Activated naive CD4-positive, alpha-beta T cell treated with anti-CD3 and anti-CD28 coated beads for 36 hours (primary cell): ENCODE data around the gene ADAMTS9. TPM values are rescaled to one million over a fixed set of nuclear protein-coding genes. Genes with fewer than 3 reads are reported as not detected.

Source experiments
- CTCF ChIA-PET: fragments of 350-600 bp; sonication (Branson Sonifier 250); formaldehyde crosslinking; loops from one replicate; lab custom pipeline; 2021; ENCODE audit warnings: antibody characterized with exemption; lab: Charles Lee
- DNase-seq: peaks from one replicate; pipeline ENCODE4 v3.0.0-alpha.2; 2020
- H3K27ac Mint-ChIP-seq: one replicate; pipeline ENCODE4 v1.8.0; 2021; ENCODE audit warnings: mild to moderate bottlenecking, mixed read lengths
- H3K27me3 Mint-ChIP-seq: one replicate; pipeline ENCODE4 v1.8.0; 2021; ENCODE audit warnings: low read depth, mixed read lengths
- H3K36me3 Mint-ChIP-seq: one replicate; pipeline ENCODE4 v1.8.0; 2021; ENCODE audit warnings: low read depth, mixed read lengths
- H3K4me1 Mint-ChIP-seq: one replicate; pipeline ENCODE4 v1.8.0; 2021; ENCODE audit warnings: low read depth, mixed read lengths
- H3K4me3 Mint-ChIP-seq: one replicate; pipeline ENCODE4 v1.8.0; 2021; ENCODE audit warnings: mild to moderate bottlenecking, moderate library complexity, mixed read lengths
- H3K9me3 Mint-ChIP-seq: one replicate; pipeline ENCODE4 v1.8.0; 2021; ENCODE audit warnings: mixed read lengths
- intact Hi-C: fragments of 100-400 bp; cut with micrococcal nuclease; formaldehyde crosslinking; loops from one replicate; pipeline ENCODE4 v1.15.1; 2023
- total RNA-seq, 2 experiments: library from RNA; stranded (reverse); gene quantifications; one replicate each; pipeline ENCODE4 v1.2.3, GENCODE V29; 2021

ADAMTS9 gene
- total RNA-seq, 2 experiments from 2014 or later: not detected

DNA sequence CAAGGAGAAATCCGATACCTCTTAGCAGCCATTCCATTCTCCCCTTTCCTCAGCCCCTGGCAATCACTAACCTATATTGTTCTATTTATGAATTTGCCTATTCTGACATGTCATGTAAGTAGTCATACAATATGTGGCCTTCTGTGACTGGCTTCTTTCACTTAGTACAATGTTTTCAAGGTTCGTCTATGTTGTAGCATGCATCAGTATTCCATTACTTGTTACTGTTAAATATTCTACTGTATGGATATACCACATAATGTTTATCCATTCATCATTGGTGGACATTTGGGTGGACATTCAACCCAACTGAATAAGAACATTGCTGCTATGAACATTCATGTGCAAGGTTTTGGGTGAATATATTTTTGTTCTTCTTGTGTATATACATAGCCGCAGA, 23.4 kb downstream of the ADAMTS9 start:
- DNase-seq: no peak
- intact Hi-C loops: no loop called here
- no peaks in the 10 kb centered on the region for H3K27me3 Mint-ChIP-seq
- H3K36me3 Mint-ChIP-seq: no peaks in the 10 kb centered on the region
- no peak overlapping the region for H3K4me3 Mint-ChIP-seq
- CTCF ChIA-PET: no interaction called here
- H3K4me1 Mint-ChIP-seq: no peaks in the 10 kb centered on the region
- H3K9me3 Mint-ChIP-seq: peaks cover 14% of the 10 kb centered on the region
- H3K27ac Mint-ChIP-seq: no peak overlapping the region

- intact Hi-C loops: no loop called here
- Mint-ChIP-seq H3K9me3 (peaks cover 14% of the 10 kb centered on the region), H3K4me1 (no peaks in the 10 kb centered on the region), H3K27me3 (no peaks in the 10 kb centered on the region), H3K4me3 (no peak overlapping the region), H3K27ac (no peak overlapping the region), H3K36me3 (no peaks in the 10 kb centered on the region)
- DNase-seq: no peak
- CTCF ChIA-PET: interaction anchor here (0.6 kb wide), 1 partner anchor 45 kb away, joined by 4 read pairs; no protein-coding TSS in a partner anchor
Observed at GRCh38 chr3:64659617-64659978, 28.2 kb downstream of the ADAMTS9 start.

DNA sequence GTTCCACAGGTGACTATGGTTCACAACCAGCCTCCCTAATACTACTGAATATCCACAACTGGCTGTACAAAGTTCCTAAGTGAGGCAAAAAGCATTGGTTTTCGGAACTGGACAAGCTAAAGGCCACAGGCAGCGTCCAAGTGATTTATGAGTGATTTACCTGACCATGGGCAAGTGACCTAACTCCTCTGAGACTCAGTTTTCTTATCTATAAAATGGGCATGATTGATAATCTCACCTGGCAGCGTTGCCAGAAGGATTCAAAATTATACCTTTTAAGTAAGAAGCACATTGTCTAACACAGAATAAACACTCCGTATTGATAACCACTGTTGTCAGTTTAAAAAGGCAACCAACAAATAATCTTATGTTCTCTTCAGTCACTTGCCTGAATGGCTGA, 29.8 kb downstream of the ADAMTS9 start:
- no peak overlapping the region for H3K4me3 Mint-ChIP-seq
- no peak for DNase-seq
- H3K9me3 Mint-ChIP-seq: peaks cover 13% of the 10 kb centered on the region
- H3K27me3 Mint-ChIP-seq: no peaks in the 10 kb centered on the region
- CTCF ChIA-PET: no interaction called here
- no peak overlapping the region for H3K27ac Mint-ChIP-seq
- no peaks in the 10 kb centered on the region for H3K36me3 Mint-ChIP-seq
- no peaks in the 10 kb centered on the region for H3K4me1 Mint-ChIP-seq
- intact Hi-C loops: no loop called here

- Mint-ChIP-seq H3K4me1 (no peaks in the 10 kb centered on the region), H3K27me3 (no peaks in the 10 kb centered on the region), H3K36me3 (no peaks in the 10 kb centered on the region), H3K9me3 (peaks cover 4% of the 10 kb centered on the region), H3K27ac (no peak overlapping the region), H3K4me3 (no peak overlapping the region)
- intact Hi-C loops: no loop called here
- DNase-seq: no peak
- CTCF ChIA-PET: no interaction called here
Observed at GRCh38 chr3:64656544-64656943, 31.3 kb downstream of the ADAMTS9 start.

DNA sequence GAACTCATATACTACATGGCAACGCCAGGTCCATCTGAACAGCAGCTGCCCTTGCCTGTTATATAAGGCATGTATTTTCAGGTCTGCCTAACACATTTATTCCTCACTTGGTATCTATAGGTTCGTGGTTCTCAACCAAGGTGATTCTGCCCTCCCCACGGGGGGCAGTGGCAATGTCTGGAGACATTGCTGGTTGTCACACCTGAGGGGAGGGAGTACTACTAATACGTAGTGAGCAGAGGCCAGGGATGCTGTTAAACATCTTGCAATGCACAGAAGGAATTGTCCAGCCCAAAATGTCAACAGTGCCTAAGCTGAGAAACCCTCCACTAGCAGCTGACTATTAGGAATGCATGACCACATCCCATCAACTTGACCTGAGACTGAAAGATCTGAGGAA, 32.6 kb downstream of the ADAMTS9 start:
- no peak for DNase-seq
- no peaks in the 10 kb centered on the region for H3K36me3 Mint-ChIP-seq
- H3K27me3 Mint-ChIP-seq: no peaks in the 10 kb centered on the region
- CTCF ChIA-PET: no interaction called here
- H3K9me3 Mint-ChIP-seq: no peaks in the 10 kb centered on the region
- H3K4me1 Mint-ChIP-seq: no peaks in the 10 kb centered on the region
- no peak overlapping the region for H3K27ac Mint-ChIP-seq
- intact Hi-C loops: no loop called here
- H3K4me3 Mint-ChIP-seq: no peak overlapping the region

GRCh38 chr3:64654013-64654412, 33.8 kb downstream of the ADAMTS9 start:
- no peak overlapping the region for H3K4me3 Mint-ChIP-seq
- no peaks in the 10 kb centered on the region for H3K36me3 Mint-ChIP-seq
- H3K27me3 Mint-ChIP-seq: no peaks in the 10 kb centered on the region
- H3K9me3 Mint-ChIP-seq: no peaks in the 10 kb centered on the region
- no peak overlapping the region for H3K27ac Mint-ChIP-seq
- no peak for DNase-seq
- H3K4me1 Mint-ChIP-seq: no peaks in the 10 kb centered on the region
- intact Hi-C loops: no loop called here
- CTCF ChIA-PET: no interaction called here

DNA sequence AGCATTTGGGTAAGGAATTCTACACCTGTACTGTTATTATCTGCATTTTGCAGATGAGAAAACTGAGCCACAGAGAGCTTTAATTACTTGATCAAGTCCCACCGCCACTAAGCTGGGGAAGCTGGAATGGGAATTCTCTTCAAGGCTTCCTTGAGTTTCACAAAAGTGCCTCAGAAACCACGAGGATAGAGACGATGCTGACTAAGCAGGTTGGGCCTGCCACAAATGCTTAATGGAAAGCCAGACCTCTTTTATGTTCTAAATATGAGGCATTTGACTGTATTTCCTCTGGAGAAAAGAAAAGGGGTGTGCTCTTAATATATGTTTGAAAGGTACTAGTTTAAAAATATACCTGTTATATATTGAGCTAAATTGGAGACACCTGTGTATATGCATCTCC, 34.7 kb downstream of the ADAMTS9 start:
- intact Hi-C loops: no loop called here
- CTCF ChIA-PET: interaction anchor here (0.8 kb wide), 1 partner anchor 11 kb away, joined by 3 read pairs; no protein-coding TSS in a partner anchor
- H3K36me3 Mint-ChIP-seq: no peaks in the 10 kb centered on the region
- no peaks in the 10 kb centered on the region for H3K27me3 Mint-ChIP-seq
- DNase-seq: no peak
- H3K4me1 Mint-ChIP-seq: no peaks in the 10 kb centered on the region
- H3K9me3 Mint-ChIP-seq: no peaks in the 10 kb centered on the region
- no peak overlapping the region for H3K27ac Mint-ChIP-seq
- no peak overlapping the region for H3K4me3 Mint-ChIP-seq

- CTCF ChIA-PET: no interaction called here
- intact Hi-C loops: no loop called here
- Mint-ChIP-seq H3K36me3 (no peaks in the 10 kb centered on the region), H3K4me1 (no peaks in the 10 kb centered on the region), H3K4me3 (no peak overlapping the region), H3K27me3 (no peaks in the 10 kb centered on the region), H3K27ac (no peak overlapping the region), H3K9me3 (no peaks in the 10 kb centered on the region)
- DNase-seq: no peak
Observed at GRCh38 chr3:64651741-64652241, 36.0 kb downstream of the ADAMTS9 start.

GRCh38 chr3:64651303-64651702, 36.5 kb downstream of the ADAMTS9 start:
- Mint-ChIP-seq H3K9me3 (no peaks in the 10 kb centered on the region), H3K36me3 (no peaks in the 10 kb centered on the region), H3K27me3 (no peaks in the 10 kb centered on the region), H3K4me1 (no peaks in the 10 kb centered on the region), H3K4me3 (no peak overlapping the region), H3K27ac (no peak overlapping the region)
- CTCF ChIA-PET: no interaction called here
- DNase-seq: no peak
- intact Hi-C loops: no loop called here

DNA sequence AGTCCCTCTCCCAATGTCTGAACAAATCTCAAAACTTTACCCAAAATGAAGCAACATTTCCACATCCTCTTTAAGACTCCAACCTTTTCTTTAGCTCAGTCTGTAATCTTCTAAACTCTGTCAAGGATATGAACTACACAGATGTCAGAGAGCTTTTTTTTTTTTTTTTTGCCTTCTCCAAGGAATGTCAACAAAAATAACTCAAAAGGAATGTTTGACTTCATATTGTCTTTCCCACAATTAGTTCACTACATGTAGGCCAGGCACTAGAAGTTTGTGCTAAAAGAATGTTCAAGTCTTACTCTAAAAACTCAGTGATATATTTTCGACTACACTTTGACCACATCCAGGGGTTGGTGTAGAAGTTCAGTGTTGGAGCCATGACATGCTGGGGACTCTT, 37.1 kb downstream of the ADAMTS9 start:
- intact Hi-C loops: no loop called here
- Mint-ChIP-seq H3K27ac (no peak overlapping the region), H3K27me3 (no peaks in the 10 kb centered on the region), H3K36me3 (no peaks in the 10 kb centered on the region), H3K9me3 (no peaks in the 10 kb centered on the region), H3K4me3 (no peak overlapping the region), H3K4me1 (no peaks in the 10 kb centered on the region)
- no peak for DNase-seq
- CTCF ChIA-PET: no interaction called here

DNA sequence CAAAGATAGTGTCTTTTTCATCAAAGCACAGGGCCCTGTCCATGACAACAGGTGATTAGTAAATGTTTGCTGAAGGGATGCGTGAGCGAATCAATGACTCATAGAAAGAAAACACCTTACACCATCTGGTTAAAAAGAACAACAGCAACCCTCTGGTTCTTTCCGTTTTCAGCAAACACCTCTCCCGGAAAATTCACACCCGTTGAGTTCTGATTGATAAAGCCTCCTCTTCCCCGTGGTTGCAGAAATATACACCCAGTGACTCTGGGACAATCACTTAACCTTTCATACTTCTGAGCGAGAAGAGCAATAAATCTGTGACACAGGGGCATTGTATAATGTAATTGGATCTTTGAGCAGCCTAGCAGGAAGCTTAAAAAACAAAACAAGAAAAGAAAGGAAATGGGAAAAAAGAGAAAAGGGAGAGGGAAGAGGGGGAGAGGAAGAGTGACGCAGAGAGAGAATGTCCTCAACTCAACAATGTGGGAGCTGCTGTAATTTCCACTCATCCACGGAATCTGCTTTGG, 37.6 kb downstream of the ADAMTS9 start:
- intact Hi-C loops: no loop called here
- no peaks in the 10 kb centered on the region for H3K27me3 Mint-ChIP-seq
- no peaks in the 10 kb centered on the region for H3K9me3 Mint-ChIP-seq
- no peak overlapping the region for H3K27ac Mint-ChIP-seq
- H3K36me3 Mint-ChIP-seq: no peaks in the 10 kb centered on the region
- CTCF ChIA-PET: no interaction called here
- no peak for DNase-seq
- H3K4me1 Mint-ChIP-seq: no peaks in the 10 kb centered on the region
- no peak overlapping the region for H3K4me3 Mint-ChIP-seq

GRCh38 chr3:64648927-64649906, 38.6 kb downstream of the ADAMTS9 start:
- H3K36me3 Mint-ChIP-seq: no peaks in the 10 kb centered on the region
- CTCF ChIA-PET: no interaction called here
- DNase-seq: no peak
- intact Hi-C loops: no loop called here
- no peaks in the 10 kb centered on the region for H3K27me3 Mint-ChIP-seq
- no peak overlapping the region for H3K27ac Mint-ChIP-seq
- H3K4me3 Mint-ChIP-seq: no peak overlapping the region
- no peaks in the 10 kb centered on the region for H3K9me3 Mint-ChIP-seq
- no peaks in the 10 kb centered on the region for H3K4me1 Mint-ChIP-seq

GRCh38 chr3:64647825-64648224, 40.0 kb downstream of the ADAMTS9 start:
- no peaks in the 10 kb centered on the region for H3K4me1 Mint-ChIP-seq
- H3K9me3 Mint-ChIP-seq: no peaks in the 10 kb centered on the region
- DNase-seq: no peak
- H3K27ac Mint-ChIP-seq: no peak overlapping the region
- H3K4me3 Mint-ChIP-seq: no peak overlapping the region
- H3K27me3 Mint-ChIP-seq: no peaks in the 10 kb centered on the region
- intact Hi-C loops: no loop called here
- H3K36me3 Mint-ChIP-seq: no peaks in the 10 kb centered on the region
- CTCF ChIA-PET: no interaction called here
